Measurements from ENCODE around the gene FNIP1. TPM values are rescaled to one million over a fixed set of nuclear protein-coding genes. Genes with fewer than 3 reads are reported as not detected.

The FNIP1 gene
- total RNA-seq, 1 experiment from 2014 or later, result 16.4 TPM

GRCh38 chr5:131605086-131605485 is 191.7 kb downstream of the FNIP1 start:
- ATAC-seq, result no peak
- TF ChIP-seq, protein P1, sequence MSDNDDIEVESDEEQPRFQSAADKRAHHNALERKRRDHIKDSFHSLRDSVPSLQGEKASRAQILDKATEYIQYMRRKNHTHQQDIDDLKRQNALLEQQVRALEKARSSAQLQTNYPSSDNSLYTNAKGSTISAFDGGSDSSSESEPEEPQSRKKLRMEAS (IDR thresholded peaks at IDR 0.05), result no peak
- TF ChIP-seq ATF3 (IDR thresholded peaks at IDR 0.05) (no peak), JUND (IDR thresholded peaks at IDR 0.05) (no peak), ZNF274 (IDR thresholded peaks at IDR 0.05; ENCODE audit: low read depth, low read length) (no peak), EZH2phosphoT487 (IDR thresholded peaks at IDR 0.05; ENCODE audit: borderline replicate concordance) (no peak), SP1 (IDR thresholded peaks at IDR 0.05; ENCODE audit: low read depth) (no peak), CTCF (IDR thresholded peaks at IDR 0.05 in 2 of 3, conservative IDR thresholded peaks at IDR 0.05 in 1 of 3; ENCODE audit: borderline replicate concordance in 1 of 3, insufficient read depth in 1 of 3, low read depth in 2 of 3, low read length in 2 of 3) (no peak)
- TF ChIP-seq, protein P2, sequence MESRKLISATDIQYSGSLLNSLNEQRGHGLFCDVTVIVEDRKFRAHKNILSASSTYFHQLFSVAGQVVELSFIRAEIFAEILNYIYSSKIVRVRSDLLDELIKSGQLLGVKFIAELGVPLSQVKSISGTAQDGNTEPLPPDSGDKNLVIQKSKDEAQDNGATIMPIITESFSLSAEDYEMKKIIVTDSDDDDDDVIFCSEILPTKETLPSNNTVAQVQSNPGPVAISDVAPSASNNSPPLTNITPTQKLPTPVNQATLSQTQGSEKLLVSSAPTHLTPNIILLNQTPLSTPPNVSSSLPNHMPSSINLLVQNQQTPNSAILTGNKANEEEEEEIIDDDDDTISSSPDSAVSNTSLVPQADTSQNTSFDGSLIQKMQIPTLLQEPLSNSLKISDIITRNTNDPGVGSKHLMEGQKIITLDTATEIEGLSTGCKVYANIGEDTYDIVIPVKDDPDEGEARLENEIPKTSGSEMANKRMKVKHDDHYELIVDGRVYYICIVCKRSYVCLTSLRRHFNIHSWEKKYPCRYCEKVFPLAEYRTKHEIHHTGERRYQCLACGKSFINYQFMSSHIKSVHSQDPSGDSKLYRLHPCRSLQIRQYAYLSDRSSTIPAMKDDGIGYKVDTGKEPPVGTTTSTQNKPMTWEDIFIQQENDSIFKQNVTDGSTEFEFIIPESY (IDR thresholded peaks at IDR 0.05; ENCODE audit: extremely low read depth, insufficient replicate concordance, low read length), result no peak
- no TSS peak for BruUV-seq (replicated peaks)

More at GRCh38 chr5:131605086-131605485, 191.7 kb downstream of the FNIP1 start:
- H3K9me2 ChIP-seq (ENCODE audit: insufficient read depth), result no peaks in the 10 kb centered on the region
- no peaks in the 10 kb centered on the region for H3K27me3 ChIP-seq (ENCODE audit: insufficient read depth, low read length)
- DNase-seq (ENCODE audit: low read depth, low spot score), result no peak
- POLR2A ChIA-PET, result no interaction called here
- CTCF ChIA-PET, result no interaction called here
- H4K20me1 ChIP-seq (ENCODE audit: insufficient read depth), result peaks cover 8% of the 10 kb centered on the region
- no peak overlapping the region for H3K9ac ChIP-seq (ENCODE audit: low read length)
- H3K4me2 ChIP-seq (ENCODE audit: low read length), result no peak overlapping the region
- H3K4me3 ChIP-seq (replicated peaks in 1 of 2; ENCODE audit: low read depth in 1 of 2, low read length in 2 of 2), result no peak overlapping the region
- no peak overlapping the region for H3K27ac ChIP-seq (ENCODE audit: low read depth, low read length)
- RAD21 ChIA-PET (ENCODE audit: low non-redundant PET in 1 of 2, low total read pairs in 2 of 2, uncharacterized antibody in 2 of 2, unreplicated experiment in 2 of 2), result interaction anchor here in 1 of 2 experiments (0.7 kb wide), 1 partner anchor 458 kb away, joined by 3 read pairs; no protein-coding TSS in a partner anchor
- H2AFZ ChIP-seq (ENCODE audit: low read depth, low read length, poor library complexity, severe bottlenecking), result no peak overlapping the region
- 0 out of 4 replicates have a peak, but pooled peaks cover 0 to 3% of the 10 kb centered on the region in 2 experiments for H3K36me3 ChIP-seq (ENCODE audit: control insufficient read depth in 1 of 2, insufficient read depth in 2 of 2, low read length in 2 of 2)
- no peaks in the 10 kb centered on the region for H3K9me3 ChIP-seq (ENCODE audit: control insufficient read depth in 1 of 2, insufficient read depth in 1 of 2, low read depth in 1 of 2, low read length in 2 of 2)
- H3K4me1 ChIP-seq (ENCODE audit: control insufficient read depth in 1 of 2, insufficient read depth in 2 of 2, low read length in 2 of 2), result peaks cover 0 to 5% of the 10 kb centered on the region in 2 experiments; a peak in 1 of 4 replicates
- H3K79me2 ChIP-seq (ENCODE audit: insufficient read depth, low read length), result peaks cover 86% of the 10 kb centered on the region
- intact Hi-C loops (cut with micrococcal nuclease), result no loop called here

Data from HCT116 (cell line).